B cell (primary cell): ENCODE measurements around the gene DCP2. TPM values are rescaled to one million over a fixed set of nuclear protein-coding genes. Genes with fewer than 3 reads are reported as not detected.

ENCODE experiments used
- ATAC-seq: fragments of 200-7000 bp; cut with Tn5 transposase; one replicate; pipeline ENCODE4 v1.10.0; 2021; ENCODE audit warnings: low read depth, mild to moderate bottlenecking, moderate number of reproducible peaks, moderate library complexity
- CTCF ChIA-PET: fragments of 350-600 bp; sonication (Branson Sonifier 250); formaldehyde crosslinking; loops from one replicate; lab custom pipeline; 2021; ENCODE audit warnings: antibody characterized with exemption, inconsistent platforms; lab: Charles Lee
- POLR2A ChIA-PET: fragments of 350-600 bp; sonication (Branson Sonifier 250); formaldehyde crosslinking; loops from one replicate; lab custom pipeline; 2021; ENCODE audit warnings: antibody characterized with exemption; lab: Charles Lee
- DNase-seq: peaks from one replicate; pipeline ENCODE4 v3.0.0; 2013
- H2AFZ ChIP-seq: 2 replicates; pipeline ENCODE4 v1.6.1; 2012; ENCODE audit warnings: mild to moderate bottlenecking, low read depth, low read length; ENCODE audit not compliant: insufficient read depth, poor library complexity, severe bottlenecking
- H3K27ac ChIP-seq, 2 donors: 1 replicate in 1 of 2; 2 replicates in 1 of 2; pipeline ENCODE4 v1.5.1; 2012 to 2013; ENCODE audit warnings: low read length in 2 of 2, mild to moderate bottlenecking in 2 of 2, moderate library complexity in 1 of 2
- H3K27me3 ChIP-seq, 4 experiments: fragments of 200-600 bp in 1 of 4; sonication (generic) in 1 of 4; replicated peaks in 1 of 4; 1 replicate in 2 of 4; 2 replicates in 2 of 4; pipeline versions ENCODE4 v1.6.1 to v1.7.0; 2013 to 2016; ENCODE audit warnings: low read length in 3 of 4, mild to moderate bottlenecking in 2 of 4, mixed read lengths in 1 of 4, moderate library complexity in 1 of 4; ENCODE audit not compliant: insufficient read depth in 4 of 4, control insufficient read depth in 3 of 4; ENCODE audit errors: control extremely low read depth in 1 of 4
- H3K36me3 ChIP-seq, 2 experiments: replicated peaks in 1 of 2; 1 replicate in 1 of 2; 2 replicates in 1 of 2; pipeline versions ENCODE4 v1.6.1 to v1.7.1; 2013; ENCODE audit warnings: low read length in 1 of 2; ENCODE audit not compliant: insufficient read depth in 2 of 2, control insufficient read depth in 1 of 2; ENCODE audit errors: control extremely low read depth in 1 of 2, extremely low read depth in 1 of 2
- H3K4me1 ChIP-seq, 2 donors: fragments of 200-600 bp in 1 of 2; sonication (generic) in 1 of 2; 1 replicate in 1 of 2; 2 replicates in 1 of 2; pipeline versions ENCODE4 v1.5.1 to v1.6.1; 2013 to 2017; ENCODE audit warnings: low read length in 2 of 2; ENCODE audit not compliant: control insufficient read depth in 2 of 2, insufficient read depth in 2 of 2
- H3K4me2 ChIP-seq: replicated peaks from 2 replicates; pipeline ENCODE3; 2012; ENCODE audit warnings: mild to moderate bottlenecking, low read depth, low read length; ENCODE audit not compliant: poor library complexity, severe bottlenecking
- H3K4me3 ChIP-seq, 5 experiments: fragments of 200-600 bp in 1 of 5; sonication (generic) in 1 of 5; 1 replicate in 3 of 5; 2 replicates in 2 of 5; pipeline versions ENCODE4 v1.5.1 to v1.7.0; 2011 to 2016; ENCODE audit warnings: low read length in 4 of 5, mild to moderate bottlenecking in 4 of 5, low read depth in 2 of 5, control low read depth in 1 of 5, moderate library complexity in 1 of 5; ENCODE audit not compliant: insufficient read depth in 1 of 5; ENCODE audit errors: control extremely low read depth in 1 of 5, extremely low read depth in 1 of 5
- H3K79me2 ChIP-seq: fragments of 200-600 bp; sonication (generic); one replicate; pipeline ENCODE4 v1.6.0; 2016; ENCODE audit warnings: low read length; ENCODE audit not compliant: control insufficient read depth, insufficient read depth
- H3K9ac ChIP-seq: fragments of 200-600 bp; sonication (generic); 2 replicates; pipeline ENCODE4 v1.6.1; 2017; ENCODE audit warnings: mild to moderate bottlenecking, low read length, moderate library complexity
- H3K9me3 ChIP-seq, 3 donors: one replicate each; pipeline versions ENCODE4 v1.6.1 to v1.7.1; 2013; ENCODE audit warnings: low read length in 2 of 3; ENCODE audit not compliant: control insufficient read depth in 2 of 3, insufficient read depth in 1 of 3; ENCODE audit errors: control extremely low read depth in 1 of 3
- H4K20me1 ChIP-seq: 2 replicates; pipeline ENCODE4 v1.6.0; 2012; ENCODE audit warnings: mild to moderate bottlenecking, low read length; ENCODE audit not compliant: insufficient read depth, control insufficient read depth, poor library complexity, severe bottlenecking
- H3K27ac Mint-ChIP-seq: one replicate; pipeline ENCODE4 v1.8.0; 2021; ENCODE audit warnings: mixed read lengths
- H3K27me3 Mint-ChIP-seq: one replicate; pipeline ENCODE4 v1.8.0; 2021; ENCODE audit warnings: mixed read lengths
- H3K4me1 Mint-ChIP-seq: one replicate; pipeline ENCODE4 v1.8.0; 2021; ENCODE audit warnings: mixed read lengths
- H3K4me3 Mint-ChIP-seq: one replicate; pipeline ENCODE4 v1.8.0; 2021; ENCODE audit warnings: mixed read lengths
- H3K9me3 Mint-ChIP-seq: one replicate; pipeline ENCODE4 v1.8.0; 2022; ENCODE audit warnings: mixed read lengths; ENCODE audit not compliant: insufficient read depth
- EZH2 ChIP-seq: IDR thresholded peaks from 2 replicates; pipeline ENCODE4 v1.6.1; 2012; ENCODE audit warnings: borderline replicate concordance, low read depth, mild to moderate bottlenecking, moderate library complexity, low read length; ENCODE audit not compliant: insufficient read depth, poor library complexity, severe bottlenecking
- WGBS: methylation state at CpG from one replicate; pipeline ENCODE4 v1.1.5; 2013; ENCODE audit warnings: missing lambda C conversion rate; ENCODE audit not compliant: insufficient coverage; 5-methylcytosine and 5-hydroxymethylcytosine counted together
- intact Hi-C: fragments of 100-400 bp; cut with micrococcal nuclease; formaldehyde crosslinking; loops from one replicate; pipeline ENCODE4 v1.10.0; 2022
- polyA plus RNA-seq: library from polyadenylated mRNA; depleted of rRNA; stranded (reverse); fragments of >200 nt; gene quantifications from 2 replicates; pipeline ENCODE4 v1.2.3, GENCODE V29; 2012
- total RNA-seq, 2 donors: library from RNA; stranded (reverse); fragments of 120-200 nt in 1 of 2; gene quantifications; 1 replicate in 1 of 2; 2 replicates in 1 of 2; pipeline versions ENCODE4 v1.2.3 to v1.2.4, GENCODE V29; 2013 to 2022
- TF ChIP-seq, protein P1 (sequence below): fragments of 200-600 bp; IDR thresholded peaks from one replicate; pipeline ENCODE4 v1.8.0; 2022; ENCODE audit warnings: antibody characterized with exemption, mild to moderate bottlenecking

DCP2 gene
- total and polyA plus RNA-seq, 2 donors (not counting 1 experiment from before 2014, with no cell fraction given) = 17.9 to 73.1 TPM

DNA sequence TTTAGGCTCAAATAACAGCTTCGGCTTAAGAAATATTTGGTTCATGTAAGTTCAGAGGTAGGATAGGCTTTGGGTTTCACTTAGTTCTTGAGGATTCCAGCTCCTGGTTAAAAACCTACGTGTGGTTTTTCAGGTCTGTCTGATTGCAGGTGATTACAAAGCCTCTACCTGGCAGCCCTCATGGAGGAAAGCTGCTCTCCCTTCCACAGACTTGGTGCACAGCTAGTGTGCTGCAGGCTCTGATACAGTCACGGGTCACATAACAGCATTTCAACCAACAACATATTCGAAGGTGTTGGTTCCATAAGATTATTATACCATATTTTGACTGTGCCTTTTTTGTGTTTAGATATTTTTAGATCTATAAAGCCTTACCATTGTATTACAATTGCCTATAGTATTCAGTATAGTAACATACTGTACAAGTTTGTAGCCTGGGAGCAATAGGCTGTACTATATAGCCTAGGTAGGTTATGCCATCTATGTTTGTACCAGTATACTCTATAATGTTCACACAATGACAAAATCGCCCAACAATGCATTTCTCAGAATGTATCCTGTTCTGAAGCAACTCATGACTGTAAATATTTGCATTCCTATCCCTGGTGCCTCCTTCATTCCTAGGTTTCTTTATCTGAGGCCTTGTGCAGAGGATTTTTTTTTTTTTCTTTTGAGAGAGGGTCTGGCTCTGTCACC is 8.0 kb upstream of the DCP2 start:
- ChIA-PET CTCF (interaction anchor here (0.7 to 2.2 kb wide), 4 partner anchors 35 to 383 kb away, joined by 3 to 9 read pairs (median 3); partner anchors contain the start of gene REEP5), POLR2A (no interaction called here)
- Mint-ChIP-seq H3K4me1 (peaks cover 17% of the 10 kb centered on the region), H3K4me3 (no peak overlapping the region), H3K27ac (no peak overlapping the region), H3K9me3 (no peaks in the 10 kb centered on the region), H3K27me3 (no peaks in the 10 kb centered on the region)
- TF ChIP-seq EZH2 = no peak
- TF ChIP-seq, protein P1, sequence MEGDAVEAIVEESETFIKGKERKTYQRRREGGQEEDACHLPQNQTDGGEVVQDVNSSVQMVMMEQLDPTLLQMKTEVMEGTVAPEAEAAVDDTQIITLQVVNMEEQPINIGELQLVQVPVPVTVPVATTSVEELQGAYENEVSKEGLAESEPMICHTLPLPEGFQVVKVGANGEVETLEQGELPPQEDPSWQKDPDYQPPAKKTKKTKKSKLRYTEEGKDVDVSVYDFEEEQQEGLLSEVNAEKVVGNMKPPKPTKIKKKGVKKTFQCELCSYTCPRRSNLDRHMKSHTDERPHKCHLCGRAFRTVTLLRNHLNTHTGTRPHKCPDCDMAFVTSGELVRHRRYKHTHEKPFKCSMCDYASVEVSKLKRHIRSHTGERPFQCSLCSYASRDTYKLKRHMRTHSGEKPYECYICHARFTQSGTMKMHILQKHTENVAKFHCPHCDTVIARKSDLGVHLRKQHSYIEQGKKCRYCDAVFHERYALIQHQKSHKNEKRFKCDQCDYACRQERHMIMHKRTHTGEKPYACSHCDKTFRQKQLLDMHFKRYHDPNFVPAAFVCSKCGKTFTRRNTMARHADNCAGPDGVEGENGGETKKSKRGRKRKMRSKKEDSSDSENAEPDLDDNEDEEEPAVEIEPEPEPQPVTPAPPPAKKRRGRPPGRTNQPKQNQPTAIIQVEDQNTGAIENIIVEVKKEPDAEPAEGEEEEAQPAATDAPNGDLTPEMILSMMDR = no peak
- Histone ChIP-seq H3K36me3 (no peaks in the 10 kb centered on the region), H3K4me3 (no peak overlapping the region), H3K9me3 (no peaks in the 10 kb centered on the region), H3K79me2 (peaks cover 4% of the 10 kb centered on the region), H2AFZ (no peak overlapping the region), H3K9ac (no peak overlapping the region), H3K4me2 (no peak overlapping the region), H3K4me1 (peaks cover 6 to 8% of the 10 kb centered on the region in 2 donors), H3K27me3 (no peaks in the 10 kb centered on the region), H3K27ac (no peak overlapping the region), H4K20me1 (no peaks in the 10 kb centered on the region)
- intact Hi-C loops = no loop called here
- WGBS = 90% methylated on average over 2 of the region's 5 CpGs
- ATAC-seq (no peak), DNase-seq (no peak)

DNA sequence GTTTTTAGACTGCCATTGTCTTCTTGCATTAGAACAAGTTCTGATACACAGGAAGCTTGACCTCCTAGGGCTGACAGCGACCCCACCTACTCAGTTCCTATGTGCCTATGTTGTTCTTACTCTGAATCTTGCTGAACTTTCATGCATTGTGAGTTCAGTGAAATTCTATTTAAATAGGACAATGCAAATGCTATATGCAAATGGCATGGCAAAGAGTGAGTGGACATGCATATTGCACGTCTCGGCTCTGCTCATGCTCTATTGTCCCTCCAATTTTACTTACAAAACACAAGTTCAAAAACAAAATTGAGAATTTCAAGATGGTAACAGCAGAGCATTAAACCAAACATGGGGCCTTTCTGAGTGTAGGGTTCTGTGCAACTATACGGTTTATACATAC is 5.3 kb upstream of the DCP2 start:
- Histone ChIP-seq H3K79me2 (peaks cover 18% of the 10 kb centered on the region), H2AFZ (no peak overlapping the region), H3K4me2 (no peak overlapping the region), H3K4me1 (peaks cover 7 to 11% of the 10 kb centered on the region in 2 donors), H4K20me1 (no peaks in the 10 kb centered on the region), H3K9me3 (no peaks in the 10 kb centered on the region), H3K4me3 (no peak overlapping the region), H3K27ac (no peak overlapping the region), H3K9ac (no peak overlapping the region), H3K27me3 (no peaks in the 10 kb centered on the region), H3K36me3 (no peaks in the 10 kb centered on the region)
- H3K27ac Mint-ChIP-seq = no peak overlapping the region
- 100% methylated on average over 1 of the region's 4 CpGs for WGBS
- H3K9me3 Mint-ChIP-seq = no peaks in the 10 kb centered on the region
- H3K4me1 Mint-ChIP-seq = peaks cover 20% of the 10 kb centered on the region
- no peaks in the 10 kb centered on the region for H3K27me3 Mint-ChIP-seq
- DNase-seq (no peak), ATAC-seq (no peak)
- H3K4me3 Mint-ChIP-seq = no peak overlapping the region
- CTCF ChIA-PET = interaction anchor here (1.3 kb wide), 1 partner anchor 25 kb away, joined by 3 read pairs; no protein-coding TSS in a partner anchor
- POLR2A ChIA-PET = no interaction called here
- intact Hi-C loops = loop anchor here (10.0 kb wide), 1 partner anchor 806 kb away; no protein-coding TSS in a partner anchor
- TF ChIP-seq, protein P1 = no peak
- no peak for TF ChIP-seq EZH2
